Neural progenitor cell (in vitro differentiated cells): ENCODE measurements around the gene RAD51B.

ENCODE experiments used
- EZH2 ChIP-seq: fragments of 200-600 bp; sonication (generic); IDR thresholded peaks from 2 replicates; pipeline ENCODE4 v1.6.1; 2017; ENCODE audit warnings: antibody characterized with exemption, mild to moderate bottlenecking, moderate library complexity
- TF ChIP-seq, protein P1 (sequence below): fragments of 200-600 bp; sonication (generic); IDR thresholded peaks from 2 replicates; pipeline ENCODE4 v1.5.1; 2017; ENCODE audit warnings: antibody characterized with exemption, mild to moderate bottlenecking

GRCh38 chr14:67973436-67973835 is 153.9 kb downstream of the RAD51B start:
- TF ChIP-seq, protein P1, sequence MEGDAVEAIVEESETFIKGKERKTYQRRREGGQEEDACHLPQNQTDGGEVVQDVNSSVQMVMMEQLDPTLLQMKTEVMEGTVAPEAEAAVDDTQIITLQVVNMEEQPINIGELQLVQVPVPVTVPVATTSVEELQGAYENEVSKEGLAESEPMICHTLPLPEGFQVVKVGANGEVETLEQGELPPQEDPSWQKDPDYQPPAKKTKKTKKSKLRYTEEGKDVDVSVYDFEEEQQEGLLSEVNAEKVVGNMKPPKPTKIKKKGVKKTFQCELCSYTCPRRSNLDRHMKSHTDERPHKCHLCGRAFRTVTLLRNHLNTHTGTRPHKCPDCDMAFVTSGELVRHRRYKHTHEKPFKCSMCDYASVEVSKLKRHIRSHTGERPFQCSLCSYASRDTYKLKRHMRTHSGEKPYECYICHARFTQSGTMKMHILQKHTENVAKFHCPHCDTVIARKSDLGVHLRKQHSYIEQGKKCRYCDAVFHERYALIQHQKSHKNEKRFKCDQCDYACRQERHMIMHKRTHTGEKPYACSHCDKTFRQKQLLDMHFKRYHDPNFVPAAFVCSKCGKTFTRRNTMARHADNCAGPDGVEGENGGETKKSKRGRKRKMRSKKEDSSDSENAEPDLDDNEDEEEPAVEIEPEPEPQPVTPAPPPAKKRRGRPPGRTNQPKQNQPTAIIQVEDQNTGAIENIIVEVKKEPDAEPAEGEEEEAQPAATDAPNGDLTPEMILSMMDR, result no peak
- no peak for TF ChIP-seq EZH2
